HCT116 (cell line): ENCODE results near the gene AP3B1. TPM values are rescaled to one million over a fixed set of nuclear protein-coding genes. Genes with fewer than 3 reads are reported as not detected.

Experiments
- ATAC-seq: fragments of 200-7000 bp; cut with Tn5 transposase; 2 replicates; pipeline ENCODE4 v1.9.1; 2020; ENCODE audit warnings: mild to moderate bottlenecking, moderate library complexity
- BruUV-seq: library from RNA; stranded (reverse); fragments of 400-500 nt; replicated peaks from 2 replicates; lab custom pipeline; 2021; lab: Mats Ljungman, UMichigan
- CTCF ChIA-PET: fragments of 300-600 bp; sonication (Branson Sonifier 250); formaldehyde crosslinking; loops from one replicate; lab custom pipeline; 2021; ENCODE audit warnings: antibody characterized with exemption; lab: Charles Lee
- POLR2A ChIA-PET: fragments of 300-600, 350-600 bp; sonication (Branson Sonifier 250); formaldehyde crosslinking; loops from one replicate; lab custom pipeline; 2021; ENCODE audit warnings: antibody characterized with exemption; lab: Charles Lee
- RAD21 ChIA-PET, 2 experiments: fragments of 300-600 bp; sonication (Branson Sonifier 250); formaldehyde crosslinking; loops; one replicate each; lab custom pipeline; 2023; ENCODE audit warnings: low total read pairs in 2 of 2; ENCODE audit not compliant: uncharacterized antibody in 2 of 2, unreplicated experiment in 2 of 2, low non-redundant PET in 1 of 2; lab: Charles Lee
- DNase-seq: peaks from one replicate; pipeline ENCODE4 v3.0.0-alpha.2; 2010; ENCODE audit warnings: low read depth, low spot score
- H2AFZ ChIP-seq: fragments of 200-600 bp; shearing (Covaris generic), sonication (generic); 2 replicates; pipeline ENCODE4 v1.6.1; 2017; ENCODE audit warnings: low read depth, mixed run types, mixed read lengths, antibody characterized with exemption, low read length; ENCODE audit not compliant: poor library complexity, severe bottlenecking
- H3K27ac ChIP-seq: 2 replicates; pipeline ENCODE4 v1.5.1; 2012; ENCODE audit warnings: low read depth, low read length
- H3K27me3 ChIP-seq: fragments of 200-600 bp; sonication (generic); 2 replicates; pipeline ENCODE4 v1.6.1; 2016; ENCODE audit warnings: mixed run types, low read length, mixed read lengths; ENCODE audit not compliant: insufficient read depth
- H3K36me3 ChIP-seq, 2 experiments: fragments of 200-500 bp in 1 of 2; fragments of 200-600 bp in 1 of 2; sonication (Bioruptor generic) in 1 of 2; sonication (generic) in 1 of 2; 2 replicates each; pipeline versions ENCODE4 v1.5.1 to v1.6.1; 2014 to 2016; ENCODE audit warnings: low read length in 2 of 2, inconsistent platforms in 1 of 2, mixed read lengths in 1 of 2, mixed run types in 1 of 2; ENCODE audit not compliant: insufficient read depth in 2 of 2, control insufficient read depth in 1 of 2
- H3K4me1 ChIP-seq, 2 experiments: fragments of 200-600 bp in 1 of 2; sonication (generic) in 1 of 2; 2 replicates each; pipeline versions ENCODE4 v1.5.1 to v1.6.1; 2012 to 2017; ENCODE audit warnings: low read length in 2 of 2, inconsistent platforms in 1 of 2, mild to moderate bottlenecking in 1 of 2, mixed read lengths in 1 of 2, mixed run types in 1 of 2, moderate library complexity in 1 of 2; ENCODE audit not compliant: insufficient read depth in 2 of 2, control insufficient read depth in 1 of 2
- H3K4me2 ChIP-seq: fragments of 200-600 bp; sonication (generic); 2 replicates; pipeline ENCODE4 v1.6.1; 2017; ENCODE audit warnings: mixed run types, low read length, mixed read lengths
- H3K4me3 ChIP-seq, 2 experiments: fragments of 200-600 bp in 1 of 2; sonication (generic) in 1 of 2; replicated peaks in 1 of 2; 2 replicates each; pipeline ENCODE4 v1.5.1; 2011 to 2016; ENCODE audit warnings: low read length in 2 of 2, control low read depth in 1 of 2, low read depth in 1 of 2, mild to moderate bottlenecking in 1 of 2, mixed read lengths in 1 of 2, mixed run types in 1 of 2
- H3K79me2 ChIP-seq: fragments of 200-600 bp; sonication (generic); 2 replicates; pipeline ENCODE4 v1.6.1; 2017; ENCODE audit warnings: mild to moderate bottlenecking, mixed run types, low read length, moderate library complexity, mixed read lengths; ENCODE audit not compliant: insufficient read depth
- H3K9ac ChIP-seq: fragments of 200-600 bp; sonication (generic); 2 replicates; pipeline ENCODE4 v1.6.1; 2016; ENCODE audit warnings: low read length, mixed read lengths
- H3K9me2 ChIP-seq: fragments of 200-600 bp; sonication (generic), shearing (Covaris generic); 2 replicates; pipeline ENCODE4 v1.6.1; 2017; ENCODE audit warnings: mixed run types, mild to moderate bottlenecking, moderate library complexity; ENCODE audit not compliant: insufficient read depth
- H3K9me3 ChIP-seq, 2 experiments: fragments of 200-500 bp in 1 of 2; fragments of 200-600 bp in 1 of 2; sonication (Bioruptor generic) in 1 of 2; sonication (generic) in 1 of 2; 2 replicates each; pipeline ENCODE4 v1.6.1; 2014 to 2017; ENCODE audit warnings: low read length in 2 of 2, mixed read lengths in 2 of 2, inconsistent platforms in 1 of 2, low read depth in 1 of 2, mild to moderate bottlenecking in 1 of 2, mixed run types in 1 of 2, moderate library complexity in 1 of 2; ENCODE audit not compliant: control insufficient read depth in 1 of 2, insufficient read depth in 1 of 2
- H4K20me1 ChIP-seq: fragments of 200-600 bp; sonication (generic), shearing (Covaris generic); 2 replicates; pipeline ENCODE4 v1.6.1; 2017; ENCODE audit warnings: mixed run types, mild to moderate bottlenecking, moderate library complexity; ENCODE audit not compliant: insufficient read depth
- CBX3 ChIP-seq: IDR thresholded peaks from 2 replicates; pipeline ENCODE4 v1.6.1; 2012; ENCODE audit warnings: low read depth
- CEBPB ChIP-seq: IDR thresholded peaks from 2 replicates; pipeline ENCODE4 v1.6.1; 2012; ENCODE audit warnings: low read depth
- ELF1 ChIP-seq: IDR thresholded peaks from 2 replicates; pipeline ENCODE4 v1.6.1; 2012; ENCODE audit warnings: low read depth, borderline replicate concordance
- EZH2 ChIP-seq: fragments of 200-600 bp; sonication (generic); IDR thresholded peaks from 2 replicates; pipeline ENCODE4 v1.6.1; 2017; ENCODE audit warnings: antibody characterized with exemption, mixed run types
- FOSL1 ChIP-seq: IDR thresholded peaks from 2 replicates; pipeline ENCODE4 v1.6.1; 2012; ENCODE audit warnings: low read depth
- JUND ChIP-seq: IDR thresholded peaks from 2 replicates; pipeline ENCODE4 v1.6.1; 2012
- POLR2AphosphoS5 ChIP-seq: IDR thresholded peaks from 2 replicates; pipeline ENCODE4 v1.6.1; 2011; ENCODE audit warnings: mild to moderate bottlenecking, low read depth, low read length, moderate library complexity
- RAD21 ChIP-seq: IDR thresholded peaks from 2 replicates; pipeline ENCODE4 v1.6.1; 2012; ENCODE audit warnings: low read depth, mild to moderate bottlenecking
- SIN3A ChIP-seq: IDR thresholded peaks from 2 replicates; pipeline ENCODE4 v1.6.1; 2012; ENCODE audit warnings: low read depth
- SP1 ChIP-seq: IDR thresholded peaks from 2 replicates; pipeline ENCODE4 v1.6.1; 2012; ENCODE audit warnings: low read depth
- TCF7L2 ChIP-seq: IDR thresholded peaks from 2 replicates; pipeline ENCODE4 v1.7.0; 2011; ENCODE audit warnings: borderline replicate concordance, inconsistent platforms; ENCODE audit not compliant: insufficient read depth, insufficient read length; ENCODE audit errors: extremely low read depth
- YY1 ChIP-seq: IDR thresholded peaks from 2 replicates; pipeline ENCODE4 v1.6.1; 2011; ENCODE audit warnings: low read length, low read depth, moderate library complexity, mild to moderate bottlenecking; ENCODE audit not compliant: insufficient replicate concordance; ENCODE audit errors: extremely low read depth
- ZFX ChIP-seq: fragments of 450-650 bp; IDR thresholded peaks from 2 replicates; pipeline ENCODE4 v1.6.1; 2017
- ZNF274 ChIP-seq: fragments of 200-500 bp; sonication (Bioruptor generic); IDR thresholded peaks from 2 replicates; pipeline ENCODE4 v1.6.1; 2014; ENCODE audit warnings: mild to moderate bottlenecking, low read depth, low read length, inconsistent platforms
- intact Hi-C: fragments of 100-400 bp; cut with micrococcal nuclease; formaldehyde crosslinking; loops from 2 replicates; pipeline ENCODE4 v1.10.0; 2022
- total RNA-seq: library from RNA; stranded (reverse); gene quantifications from one replicate; pipeline ENCODE4 v1.2.1, GENCODE V29; 2021; ENCODE audit not compliant: unreplicated experiment
- TF ChIP-seq, protein P1 (sequence below): IDR thresholded peaks from 2 replicates; pipeline ENCODE4 v1.6.1; 2012
- TF ChIP-seq, protein P2 (sequence below), 3 experiments: fragments of 200-600 bp in 1 of 3; sonication (generic) in 1 of 3; IDR thresholded peaks in 2 of 3; conservative IDR thresholded peaks in 1 of 3; 2 replicates each; pipeline ENCODE4 v1.5.1; 2012 to 2017; ENCODE audit warnings: low read depth in 2 of 3, low read length in 2 of 3, antibody characterized with exemption in 1 of 3, borderline replicate concordance in 1 of 3, control low read depth in 1 of 3, mild to moderate bottlenecking in 1 of 3, mixed read lengths in 1 of 3, mixed run types in 1 of 3, moderate library complexity in 1 of 3; ENCODE audit not compliant: insufficient read depth in 1 of 3
- TF ChIP-seq, protein P3 (sequence below): IDR thresholded peaks from 2 replicates; pipeline ENCODE4 v1.6.1; 2012
- TF ChIP-seq, protein P4 (sequence below): IDR thresholded peaks from 2 replicates; pipeline ENCODE4 v1.6.1; 2012; ENCODE audit warnings: low read depth

The AP3B1 gene
- total RNA-seq, 1 experiment from 2014 or later: 54.5 TPM

DNA sequence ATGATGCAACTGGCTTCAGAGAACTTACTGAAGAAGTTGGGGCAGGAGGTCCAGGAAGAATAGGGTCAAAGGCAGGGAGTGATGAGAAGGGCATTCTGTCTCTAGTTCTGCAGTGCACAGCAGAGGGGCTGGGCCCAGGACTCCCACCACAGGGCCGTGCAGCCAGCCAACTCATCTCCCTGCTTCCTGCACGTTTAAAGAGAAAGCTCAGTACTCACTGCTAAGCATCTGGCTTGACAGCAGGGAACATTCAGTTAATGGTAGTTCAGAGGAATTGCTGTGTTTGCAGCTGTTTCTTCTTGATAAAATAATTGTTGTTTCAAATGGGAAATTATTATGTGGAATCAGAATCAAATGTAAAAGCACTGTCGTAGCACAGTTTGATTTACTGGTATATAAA lies 40.3 kb upstream of the AP3B1 start:
- ATAC-seq: no peak
- no peak overlapping the region for H3K27ac ChIP-seq
- BruUV-seq: no TSS peak
- ChIA-PET POLR2A (no interaction called here), CTCF (no interaction called here), RAD21 (no interaction called here)
- no peak overlapping the region for H2AFZ ChIP-seq
- no peaks in the 10 kb centered on the region for H4K20me1 ChIP-seq
- TF ChIP-seq RAD21 (no peak), CBX3 (no peak), ZNF274 (no peak), ELF1 (no peak), YY1 (no peak), POLR2AphosphoS5 (no peak), CEBPB (no peak), JUND (no peak), EZH2 (no peak), SP1 (no peak), ZFX (no peak), SIN3A (no peak), TCF7L2 (no peak), FOSL1 (no peak)
- TF ChIP-seq, protein P1, sequence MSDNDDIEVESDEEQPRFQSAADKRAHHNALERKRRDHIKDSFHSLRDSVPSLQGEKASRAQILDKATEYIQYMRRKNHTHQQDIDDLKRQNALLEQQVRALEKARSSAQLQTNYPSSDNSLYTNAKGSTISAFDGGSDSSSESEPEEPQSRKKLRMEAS: no peak
- TF ChIP-seq, protein P2, sequence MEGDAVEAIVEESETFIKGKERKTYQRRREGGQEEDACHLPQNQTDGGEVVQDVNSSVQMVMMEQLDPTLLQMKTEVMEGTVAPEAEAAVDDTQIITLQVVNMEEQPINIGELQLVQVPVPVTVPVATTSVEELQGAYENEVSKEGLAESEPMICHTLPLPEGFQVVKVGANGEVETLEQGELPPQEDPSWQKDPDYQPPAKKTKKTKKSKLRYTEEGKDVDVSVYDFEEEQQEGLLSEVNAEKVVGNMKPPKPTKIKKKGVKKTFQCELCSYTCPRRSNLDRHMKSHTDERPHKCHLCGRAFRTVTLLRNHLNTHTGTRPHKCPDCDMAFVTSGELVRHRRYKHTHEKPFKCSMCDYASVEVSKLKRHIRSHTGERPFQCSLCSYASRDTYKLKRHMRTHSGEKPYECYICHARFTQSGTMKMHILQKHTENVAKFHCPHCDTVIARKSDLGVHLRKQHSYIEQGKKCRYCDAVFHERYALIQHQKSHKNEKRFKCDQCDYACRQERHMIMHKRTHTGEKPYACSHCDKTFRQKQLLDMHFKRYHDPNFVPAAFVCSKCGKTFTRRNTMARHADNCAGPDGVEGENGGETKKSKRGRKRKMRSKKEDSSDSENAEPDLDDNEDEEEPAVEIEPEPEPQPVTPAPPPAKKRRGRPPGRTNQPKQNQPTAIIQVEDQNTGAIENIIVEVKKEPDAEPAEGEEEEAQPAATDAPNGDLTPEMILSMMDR (IDR thresholded peaks at IDR 0.05 in 2 of 3, conservative IDR thresholded peaks at IDR 0.05 in 1 of 3; ENCODE audit: borderline replicate concordance in 1 of 3, insufficient read depth in 1 of 3, low read depth in 2 of 3, low read length in 2 of 3): no peak
- TF ChIP-seq, protein P3, sequence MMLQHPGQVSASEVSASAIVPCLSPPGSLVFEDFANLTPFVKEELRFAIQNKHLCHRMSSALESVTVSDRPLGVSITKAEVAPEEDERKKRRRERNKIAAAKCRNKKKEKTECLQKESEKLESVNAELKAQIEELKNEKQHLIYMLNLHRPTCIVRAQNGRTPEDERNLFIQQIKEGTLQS: no peak
- TF ChIP-seq, protein P4, sequence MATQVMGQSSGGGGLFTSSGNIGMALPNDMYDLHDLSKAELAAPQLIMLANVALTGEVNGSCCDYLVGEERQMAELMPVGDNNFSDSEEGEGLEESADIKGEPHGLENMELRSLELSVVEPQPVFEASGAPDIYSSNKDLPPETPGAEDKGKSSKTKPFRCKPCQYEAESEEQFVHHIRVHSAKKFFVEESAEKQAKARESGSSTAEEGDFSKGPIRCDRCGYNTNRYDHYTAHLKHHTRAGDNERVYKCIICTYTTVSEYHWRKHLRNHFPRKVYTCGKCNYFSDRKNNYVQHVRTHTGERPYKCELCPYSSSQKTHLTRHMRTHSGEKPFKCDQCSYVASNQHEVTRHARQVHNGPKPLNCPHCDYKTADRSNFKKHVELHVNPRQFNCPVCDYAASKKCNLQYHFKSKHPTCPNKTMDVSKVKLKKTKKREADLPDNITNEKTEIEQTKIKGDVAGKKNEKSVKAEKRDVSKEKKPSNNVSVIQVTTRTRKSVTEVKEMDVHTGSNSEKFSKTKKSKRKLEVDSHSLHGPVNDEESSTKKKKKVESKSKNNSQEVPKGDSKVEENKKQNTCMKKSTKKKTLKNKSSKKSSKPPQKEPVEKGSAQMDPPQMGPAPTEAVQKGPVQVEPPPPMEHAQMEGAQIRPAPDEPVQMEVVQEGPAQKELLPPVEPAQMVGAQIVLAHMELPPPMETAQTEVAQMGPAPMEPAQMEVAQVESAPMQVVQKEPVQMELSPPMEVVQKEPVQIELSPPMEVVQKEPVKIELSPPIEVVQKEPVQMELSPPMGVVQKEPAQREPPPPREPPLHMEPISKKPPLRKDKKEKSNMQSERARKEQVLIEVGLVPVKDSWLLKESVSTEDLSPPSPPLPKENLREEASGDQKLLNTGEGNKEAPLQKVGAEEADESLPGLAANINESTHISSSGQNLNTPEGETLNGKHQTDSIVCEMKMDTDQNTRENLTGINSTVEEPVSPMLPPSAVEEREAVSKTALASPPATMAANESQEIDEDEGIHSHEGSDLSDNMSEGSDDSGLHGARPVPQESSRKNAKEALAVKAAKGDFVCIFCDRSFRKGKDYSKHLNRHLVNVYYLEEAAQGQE: no peak
- no peaks in the 10 kb centered on the region for H3K79me2 ChIP-seq
- no peak overlapping the region for H3K4me2 ChIP-seq
- H3K4me3 ChIP-seq: no peak overlapping the region
- no peaks in the 10 kb centered on the region for H3K4me1 ChIP-seq
- H3K27me3 ChIP-seq: no peaks in the 10 kb centered on the region
- H3K9ac ChIP-seq: no peak overlapping the region
- intact Hi-C loops: no loop called here
- no peaks in the 10 kb centered on the region for H3K36me3 ChIP-seq
- DNase-seq: no peak
- no peaks in the 10 kb centered on the region for H3K9me2 ChIP-seq
- H3K9me3 ChIP-seq: no peaks in the 10 kb centered on the region
